HG03139 (cell line): ENCODE results near the gene SLC9B2.
"Not testable (repeated sequence)": the region's sequence is repeated elsewhere in the genome, so short reads cannot be mapped to it uniquely, and the experiment has no call there.

Source experiments
- ATAC-seq: cut with Tn5 transposase; IDR thresholded peaks from one replicate; pipeline ENCODE4 v1.9.1; 2021; ENCODE audit not compliant: unreplicated experiment

SLC9B2 gene

GRCh38 chr4:103019308-103020124 is 57.0 kb downstream of the SLC9B2 start, which contains the start of gene SLC9B1:
TSS of gene SLC9B1 (minus strand) at chr4:103019705. CDS start at chr4:102991711, 27,994 bp downstream.
- ATAC-seq, result peak; percentile 99

GRCh38 chr4:103018391-103019307 is 57.9 kb downstream of the SLC9B2 start:
- no peak for ATAC-seq

GRCh38 chr4:103012551-103012950 is 64.0 kb downstream of the SLC9B2 start:
- ATAC-seq, result no peak

GRCh38 chr4:103012060-103012459 is 64.5 kb downstream of the SLC9B2 start:
- ATAC-seq, result no peak

GRCh38 chr4:103011378-103012025 is 65.1 kb downstream of the SLC9B2 start:
- no peak for ATAC-seq

- no peak for ATAC-seq
Observed at GRCh38 chr4:103010804-103011203, 65.8 kb downstream of the SLC9B2 start.

GRCh38 chr4:103008875-103009729 is 67.5 kb downstream of the SLC9B2 start:
- ATAC-seq, result peak; percentile 63

GRCh38 chr4:103002551-103002950 is 74.0 kb downstream of the SLC9B2 start:
- no peak for ATAC-seq

- ATAC-seq, result no peak
Observed at GRCh38 chr4:102994803-102995202, 81.8 kb downstream of the SLC9B2 start.

GRCh38 chr4:102993985-102994384 is 82.6 kb downstream of the SLC9B2 start:
- ATAC-seq, result not testable (repeated sequence)

GRCh38 chr4:102988429-102989020 is 88.0 kb downstream of the SLC9B2 start:
- ATAC-seq, result no peak

- ATAC-seq, result no peak
Observed at GRCh38 chr4:102981005-102981404, 95.6 kb downstream of the SLC9B2 start.
